Measurements from ENCODE around the gene XIRP2.
A peak's percentile ranks its signal among the peaks of the same experiment; 100 is the strongest.
"Not testable (repeated sequence)": the region's sequence is repeated elsewhere in the genome, so short reads cannot be mapped to it uniquely, and the experiment has no call there.

Gene XIRP2

GRCh38 chr2:167212014-167212648 is 323.9 kb downstream of the XIRP2 start:
- DNase-seq: peak; percentile 16

GRCh38 chr2:167215595-167215994 is 327.3 kb downstream of the XIRP2 start:
- no peak for DNase-seq

DNA sequence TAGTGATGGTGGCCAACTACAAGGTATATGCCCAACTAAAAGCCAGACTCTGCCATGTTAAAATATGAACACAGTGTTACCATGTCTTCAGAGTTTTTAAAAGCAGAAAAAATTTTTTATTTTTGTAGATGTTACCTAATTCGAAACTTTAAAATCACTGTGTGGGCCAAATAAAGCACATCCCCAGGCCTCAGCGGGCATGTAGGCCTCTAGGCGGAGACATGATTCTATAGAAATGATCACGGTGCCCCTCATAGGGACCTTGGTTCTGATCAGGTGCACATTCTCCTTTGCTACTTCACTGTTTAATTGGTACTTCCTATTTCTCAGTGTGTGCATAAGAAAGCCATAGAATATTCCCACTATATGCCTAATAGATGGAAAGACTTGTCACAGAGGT is 349.2 kb downstream of the XIRP2 start:
- DNase-seq: no peak

GRCh38 chr2:167240671-167241070 is 352.4 kb downstream of the XIRP2 start:
- no peak for DNase-seq

- DNase-seq: no peak
Observed at GRCh38 chr2:167249197-167249596, 360.9 kb downstream of the XIRP2 start.

GRCh38 chr2:167253025-167253424 is 364.7 kb downstream of the XIRP2 start:
- no peak for DNase-seq

DNA sequence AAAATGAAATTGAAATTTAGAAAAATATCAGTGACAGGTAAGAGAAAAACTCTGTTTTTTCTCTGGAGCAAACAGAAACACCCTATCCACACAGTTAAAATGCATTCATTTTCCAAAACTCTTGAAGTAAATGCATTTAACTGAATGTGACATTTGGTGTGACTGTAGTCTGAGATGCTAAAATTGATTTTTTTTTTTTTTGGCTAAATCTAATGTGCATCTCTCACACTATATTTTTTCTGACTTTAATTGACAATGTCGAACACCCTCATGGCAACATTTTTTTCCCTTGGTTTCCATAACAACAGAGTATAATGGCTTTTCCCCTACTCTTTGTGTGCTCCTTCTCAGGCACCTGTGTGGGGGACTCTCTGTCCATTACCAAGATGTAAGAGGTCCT is 366.4 kb downstream of the XIRP2 start:
- no peak for DNase-seq

DNA sequence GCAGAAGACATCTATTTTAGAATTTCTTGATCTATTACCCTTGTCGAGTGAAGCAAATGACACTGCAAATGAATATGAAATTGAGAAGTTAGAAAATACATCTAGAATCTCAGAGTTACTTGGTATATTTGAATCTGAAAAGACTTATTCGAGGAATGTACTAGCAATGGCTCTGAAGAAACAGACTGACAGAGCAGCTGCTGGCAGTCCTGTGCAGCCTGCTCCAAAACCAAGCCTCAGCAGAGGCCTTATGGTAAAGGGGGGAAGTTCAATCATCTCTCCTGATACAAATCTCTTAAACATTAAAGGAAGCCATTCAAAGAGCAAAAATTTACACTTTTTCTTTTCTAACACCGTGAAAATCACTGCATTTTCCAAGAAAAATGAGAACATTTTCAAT is 370.4 kb downstream of the XIRP2 start:
- no peak for DNase-seq

- DNase-seq: no peak
Observed at GRCh38 chr2:167264380-167264779, 376.1 kb downstream of the XIRP2 start.

- no peak for DNase-seq
Observed at GRCh38 chr2:167265004-167265403, 376.7 kb downstream of the XIRP2 start.

GRCh38 chr2:167265722-167266121 is 377.4 kb downstream of the XIRP2 start:
- DNase-seq: no peak

DNA sequence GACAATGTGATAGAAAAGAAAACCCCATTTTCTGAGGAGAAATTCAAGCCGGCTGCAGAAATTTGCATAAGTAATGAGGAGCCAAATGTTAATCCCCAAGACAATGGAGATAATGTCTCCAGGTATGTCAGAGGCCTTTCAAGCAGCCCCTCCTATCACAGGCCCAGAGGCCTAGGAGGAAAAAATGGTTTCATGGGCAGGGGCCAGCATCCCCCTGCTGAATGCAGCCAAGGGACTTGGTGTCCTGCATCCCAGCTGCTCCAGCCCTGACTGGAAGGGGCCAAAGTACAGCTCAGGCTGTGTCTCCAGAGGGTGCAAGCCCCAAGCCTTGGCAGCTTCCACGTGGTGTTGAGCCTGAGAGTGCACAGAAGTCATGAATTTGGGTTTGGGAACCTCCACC is 380.0 kb downstream of the XIRP2 start:
- DNase-seq: not testable (repeated sequence)

DNA sequence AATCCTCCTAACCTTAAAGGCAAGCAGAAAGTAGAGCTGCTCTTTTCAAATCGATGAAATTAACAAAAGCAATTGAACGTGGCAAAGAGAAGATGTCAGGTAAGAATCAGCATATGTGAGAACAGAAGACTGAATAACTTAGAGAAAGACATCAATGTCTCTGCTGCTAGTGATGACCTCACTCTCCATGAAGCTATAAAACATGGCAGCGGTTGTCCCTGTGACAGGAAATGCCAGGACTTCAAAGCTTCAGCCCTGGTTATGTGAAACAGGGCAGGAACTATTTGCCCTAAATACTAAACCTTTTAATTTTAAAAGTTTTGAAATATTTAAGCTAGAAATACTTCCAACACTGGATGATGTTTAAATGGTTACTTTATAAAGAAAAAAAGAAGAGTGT is 383.7 kb downstream of the XIRP2 start:
- DNase-seq: no peak

- DNase-seq: no peak
Observed at GRCh38 chr2:167275046-167275445, 386.8 kb downstream of the XIRP2 start.

DNA sequence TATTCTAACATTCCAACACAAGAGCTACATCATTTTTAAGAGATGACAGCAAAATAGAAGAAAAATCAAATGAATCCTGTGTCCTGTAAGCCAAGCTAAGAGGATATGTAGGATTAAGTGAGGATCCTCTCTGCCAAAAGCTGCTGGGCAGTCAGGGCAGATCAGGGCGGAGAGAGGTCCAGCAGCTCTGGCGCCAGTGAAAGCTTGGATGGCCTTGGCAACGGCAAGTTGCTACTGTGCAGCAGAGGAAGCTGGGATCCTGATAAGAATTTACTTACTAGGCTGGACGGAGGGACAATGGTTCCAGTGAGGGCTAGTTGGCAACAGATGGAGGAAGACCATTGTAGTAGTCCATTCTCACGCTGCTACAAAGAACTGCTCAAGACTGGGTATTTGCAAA is 391.5 kb downstream of the XIRP2 start:
- no peak for DNase-seq

GRCh38 chr2:167287212-167287611 is 398.9 kb downstream of the XIRP2 start:
- DNase-seq: no peak

- no peak for DNase-seq
Observed at GRCh38 chr2:167289651-167290410, 401.6 kb downstream of the XIRP2 start.

DNA sequence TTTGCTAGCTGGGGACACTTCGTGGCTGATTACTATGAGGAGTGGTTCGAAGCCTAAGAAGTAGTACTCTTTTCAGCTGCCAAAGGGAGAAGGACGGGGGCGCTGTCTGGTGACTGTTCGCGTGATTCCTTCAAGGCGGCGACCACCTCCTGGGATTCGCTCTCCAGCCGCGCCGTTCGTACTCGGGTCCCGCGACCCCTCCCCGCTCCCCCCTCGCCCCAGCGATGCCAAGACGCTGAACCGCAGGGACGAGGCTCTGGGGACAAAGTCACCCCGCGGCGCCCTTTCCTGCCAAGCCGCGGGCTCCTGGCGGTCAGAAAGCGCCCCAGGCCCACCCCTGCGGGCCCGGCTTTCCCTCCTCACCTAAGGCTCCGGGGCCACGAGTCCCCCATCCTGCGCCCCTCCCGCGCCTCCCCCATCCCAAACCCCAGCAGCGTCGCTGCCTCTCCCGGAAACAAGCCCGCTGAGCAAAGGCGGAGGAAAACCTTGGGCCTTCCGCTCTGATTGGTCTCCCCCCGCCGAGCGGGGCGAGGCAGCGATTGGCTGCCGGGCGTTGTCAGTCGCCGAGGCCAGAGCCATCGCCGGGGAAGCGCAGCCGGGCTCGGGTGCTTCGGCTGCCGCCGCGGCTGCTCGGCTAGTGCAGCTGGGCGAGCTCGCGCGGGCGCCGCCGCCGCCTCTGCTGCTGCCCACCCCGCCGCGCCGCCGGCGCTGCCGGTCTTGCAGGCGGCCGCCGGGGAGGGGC is 404.3 kb downstream of the XIRP2 start, which contains the start of gene B3GALT1:
Gene B3GALT1, plus strand, starts transcription at position 572 of the 742 bp plus-strand sequence.
- DNase-seq: peak; percentile 35

DNA sequence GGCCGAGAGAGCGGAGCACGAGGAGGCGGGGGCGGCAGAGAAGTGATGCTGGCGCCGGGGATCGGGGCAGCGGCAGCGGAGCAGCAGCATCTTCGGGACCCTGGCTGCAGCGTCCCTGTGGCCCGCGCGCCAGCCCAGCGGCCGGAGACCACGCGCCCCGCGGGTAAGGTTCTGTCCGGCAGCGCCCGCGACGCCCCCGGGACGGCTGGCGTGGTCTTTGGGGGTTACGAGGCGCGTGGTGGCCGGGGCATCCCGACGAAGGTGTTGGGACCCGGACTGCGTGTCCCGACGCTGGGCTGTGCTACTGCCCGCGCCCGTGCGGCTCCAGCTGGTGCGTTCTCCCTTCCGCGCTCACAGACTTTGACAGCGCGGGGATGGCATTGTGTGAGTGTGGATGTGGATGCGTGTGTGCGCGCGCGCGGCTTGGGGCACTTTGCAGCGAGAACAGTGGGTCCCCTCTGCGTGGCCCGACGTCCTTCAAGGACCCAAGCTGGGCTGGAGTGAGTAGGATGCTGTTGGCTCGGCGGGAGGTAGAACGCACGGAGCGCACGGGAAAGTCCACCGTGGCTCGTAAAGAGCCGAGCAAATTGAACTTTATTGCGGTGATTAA is 405.0 kb downstream of the XIRP2 start:
- DNase-seq: no peak

GRCh38 chr2:167293943-167294775 is 405.9 kb downstream of the XIRP2 start:
- DNase-seq: no peak

- no peak for DNase-seq
Observed at GRCh38 chr2:167294776-167295140, 406.5 kb downstream of the XIRP2 start.

DNA sequence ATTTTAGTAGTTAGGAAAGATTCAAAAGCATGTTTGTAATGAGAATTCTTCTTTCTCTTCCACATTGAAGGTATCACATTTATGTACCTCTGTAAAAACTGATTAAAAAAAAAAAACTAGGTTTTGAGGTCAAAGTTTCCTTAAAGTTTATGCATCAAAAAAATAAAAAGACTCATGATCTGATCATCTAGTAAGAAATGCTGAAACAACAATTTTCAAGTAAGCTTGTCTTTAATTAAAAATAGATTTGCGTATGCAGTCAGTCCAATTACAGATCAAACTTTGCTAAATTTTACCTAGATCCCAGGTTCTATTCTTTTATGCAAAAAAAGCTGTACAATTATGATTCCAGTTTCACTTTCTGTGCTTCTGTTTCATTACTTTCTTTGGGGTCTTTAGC is 409.0 kb downstream of the XIRP2 start:
- no peak for DNase-seq

GRCh38 chr2:167298017-167298416 is 409.7 kb downstream of the XIRP2 start:
- DNase-seq: no peak
